Fibroblast of skin of left quadriceps (primary cell): Measurements from ENCODE around the gene SGPP1.
A peak's percentile ranks its signal among the peaks of the same experiment; 100 is the strongest.
"Not testable (repeated sequence)": the region's sequence is repeated elsewhere in the genome, so short reads cannot be mapped to it uniquely, and the experiment has no call there.

Experiments
- DNase-seq, 2 experiments: peaks; one replicate each; pipeline ENCODE4 v3.0.0-alpha.2; 2013; ENCODE audit warnings: low read depth in 2 of 2

The SGPP1 gene

DNA sequence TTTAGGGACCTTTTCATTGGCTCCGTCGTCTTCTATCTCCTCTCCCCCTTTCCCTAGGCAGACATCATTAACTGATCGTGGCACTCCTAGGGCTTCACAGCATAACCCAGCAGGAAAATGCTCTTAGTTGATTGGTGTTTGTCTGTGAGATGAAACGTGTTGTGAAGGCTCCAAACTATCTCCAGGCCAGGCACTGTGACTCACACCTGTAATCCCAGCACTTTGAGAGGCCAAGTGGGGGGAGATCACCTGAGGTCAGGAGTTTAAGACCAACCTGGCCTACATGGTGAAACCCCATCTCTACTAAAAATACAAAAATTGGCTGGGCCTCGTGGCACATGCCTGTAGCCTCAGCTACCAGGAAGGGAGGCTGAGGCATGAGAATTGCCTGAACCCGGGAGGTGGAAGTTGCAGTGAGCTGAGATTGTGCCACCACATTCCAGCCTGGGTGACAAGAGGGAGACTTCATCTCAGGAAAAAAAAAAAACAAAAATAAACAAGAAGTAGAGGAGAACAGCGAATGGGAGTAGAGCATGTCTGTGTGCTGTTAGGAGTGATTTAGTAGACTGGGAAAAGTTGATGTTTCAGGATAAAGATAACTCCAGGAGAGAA, 53.9 kb downstream of the SGPP1 start:
- no peak for DNase-seq

DNA sequence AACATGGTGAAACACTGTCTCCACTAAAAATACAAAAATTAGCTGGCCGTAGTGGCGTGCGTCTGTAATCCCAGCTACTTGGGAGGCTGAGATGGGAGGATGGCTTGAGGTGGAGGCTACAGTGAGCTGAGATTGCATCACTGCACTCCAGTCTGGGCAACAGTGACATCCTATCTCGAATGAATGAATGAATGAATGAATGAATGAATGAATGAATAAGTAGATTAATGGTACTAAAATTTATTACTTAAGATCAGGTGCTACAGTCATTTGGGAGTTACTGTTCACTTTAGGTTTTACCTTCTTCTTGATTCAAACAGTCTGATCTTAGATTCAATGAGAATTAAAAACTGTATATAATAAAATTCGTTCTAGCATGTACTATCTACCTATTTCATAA, 54.6 kb downstream of the SGPP1 start:
- no peak for DNase-seq

DNA sequence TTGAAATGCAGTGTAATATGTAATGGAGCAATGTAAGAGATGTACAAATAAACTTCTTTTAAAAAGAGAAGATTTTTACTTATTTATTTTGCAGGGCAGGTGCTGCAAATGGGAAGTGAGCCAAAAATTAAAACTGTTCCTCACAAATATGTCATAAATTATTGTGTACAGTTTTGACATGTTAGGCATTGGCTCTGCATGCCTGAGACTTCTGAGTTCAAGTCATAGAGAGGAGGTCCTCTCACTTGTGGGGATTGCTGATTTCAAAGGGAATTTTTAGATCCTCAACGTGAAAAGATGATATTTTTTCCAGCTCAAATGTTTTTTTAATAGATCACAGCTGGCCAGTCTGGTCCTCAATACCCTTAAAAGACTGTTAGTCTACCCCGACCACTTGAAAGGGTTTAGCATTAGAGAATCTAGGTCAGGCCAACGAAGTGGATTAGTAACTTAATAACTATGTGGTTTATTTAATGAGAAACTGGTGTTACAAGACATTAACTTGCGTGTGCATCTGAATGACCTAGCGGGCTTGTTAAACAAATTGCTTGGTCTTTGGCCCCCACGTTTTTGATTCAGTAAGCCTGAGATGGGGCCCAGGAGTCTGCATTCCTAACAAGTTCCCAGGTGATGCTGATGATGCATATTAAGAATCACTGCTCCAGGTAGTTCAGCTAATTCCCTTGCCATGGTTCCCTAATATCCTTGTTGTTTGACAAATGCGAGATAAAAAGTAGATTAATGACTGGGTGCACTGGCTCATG, 55.3 kb downstream of the SGPP1 start:
- DNase-seq, result peak; percentile 58 to 62

DNA sequence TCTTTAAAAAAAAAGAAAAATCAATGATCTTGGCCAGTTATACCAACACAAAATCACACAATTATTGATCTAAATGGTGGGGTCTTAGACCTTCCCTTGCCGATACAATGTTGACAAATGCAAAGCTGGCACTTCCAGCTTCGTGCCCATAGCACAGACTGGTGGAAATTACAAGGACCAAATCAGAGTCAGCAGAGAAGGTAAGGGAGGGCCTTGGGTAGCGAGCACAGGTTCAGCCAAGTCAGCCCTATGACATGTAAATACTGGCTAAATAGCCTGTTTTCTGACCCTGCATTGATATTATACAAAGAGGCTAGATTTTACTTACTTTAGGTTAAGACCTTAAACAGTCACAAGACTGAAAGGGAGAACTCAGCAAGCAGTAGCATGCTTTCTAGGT, 55.9 kb downstream of the SGPP1 start:
- DNase-seq, result no peak

DNA sequence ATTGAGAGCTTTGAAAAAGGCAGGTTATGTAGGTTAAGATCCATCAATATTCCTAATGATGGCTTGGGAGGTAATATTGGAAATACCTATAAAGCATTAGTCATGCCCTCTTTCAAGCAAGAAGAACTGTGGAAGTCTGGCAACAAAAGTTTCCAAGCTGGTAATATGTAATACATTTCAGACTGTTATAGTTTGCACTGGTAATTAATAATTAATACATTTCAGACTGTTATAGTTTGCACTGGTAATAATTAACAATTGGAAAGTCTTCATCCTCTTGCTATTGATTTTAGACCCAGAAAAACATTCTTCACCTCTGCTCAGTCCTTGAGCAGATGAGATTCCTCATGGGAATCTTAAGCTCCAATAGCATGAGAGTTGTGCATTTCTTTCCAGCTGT, 57.2 kb downstream of the SGPP1 start:
- DNase-seq, result no peak

DNA sequence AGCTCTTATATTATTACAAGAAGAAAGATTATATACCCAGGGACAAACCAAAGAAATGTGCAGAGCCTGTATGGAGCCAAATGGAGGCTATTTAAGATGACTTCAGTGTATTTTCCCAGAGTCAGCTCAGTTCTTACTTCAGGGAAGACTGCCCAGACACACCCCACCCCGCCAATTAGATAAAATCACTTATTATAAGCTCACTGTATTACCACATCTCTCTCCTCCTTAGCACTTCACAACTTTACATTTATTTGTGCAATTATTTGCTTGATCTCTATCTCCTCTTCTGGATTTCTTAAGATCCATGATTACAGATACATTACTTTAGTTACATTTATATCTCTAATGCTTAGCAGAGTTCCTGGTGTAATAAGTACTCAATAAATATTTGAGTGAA, 61.5 kb downstream of the SGPP1 start:
- DNase-seq, result no peak

DNA sequence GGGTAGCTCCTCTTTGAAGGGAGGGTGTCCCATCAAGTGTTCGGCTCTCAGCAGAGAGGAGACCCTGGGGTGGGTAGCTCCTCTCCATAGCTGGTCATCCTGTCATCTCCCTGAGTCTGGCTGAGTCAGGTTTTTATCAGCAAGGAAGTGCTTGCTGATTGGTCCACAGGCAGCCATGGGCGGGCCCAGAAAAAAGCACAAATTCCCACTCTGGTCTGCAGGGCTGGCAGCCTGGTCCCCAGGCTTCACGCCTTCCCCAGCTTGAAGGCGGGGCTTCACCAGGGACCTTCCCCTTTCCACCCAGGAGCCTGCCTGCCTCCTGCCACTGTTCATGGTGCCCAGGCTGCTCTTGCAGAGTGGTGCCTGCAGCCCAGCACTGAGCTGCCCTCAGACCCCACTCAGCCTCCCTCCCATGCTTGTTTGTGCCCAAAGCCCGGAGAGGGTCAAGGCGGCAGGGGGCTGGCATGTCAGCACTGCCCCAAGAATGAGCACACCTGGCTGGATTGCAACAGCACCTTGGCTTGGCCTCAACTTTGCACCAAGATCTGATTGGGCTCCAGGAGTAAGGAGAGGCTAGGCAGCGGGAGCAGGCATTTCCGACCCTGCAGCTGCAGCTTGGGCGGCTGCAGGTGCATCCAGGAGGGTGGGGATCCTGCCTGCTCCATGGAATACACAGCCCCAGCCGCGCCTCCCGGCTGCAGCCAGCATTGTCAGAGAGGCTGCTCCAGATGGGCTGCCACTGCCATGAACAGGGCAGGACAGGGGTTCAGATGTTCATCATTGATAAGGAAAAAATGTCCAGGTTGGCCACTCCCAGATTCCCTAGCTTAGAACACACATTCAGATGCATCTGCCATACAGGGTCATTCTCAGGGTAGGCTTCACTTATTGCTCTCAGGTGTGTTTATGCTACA, 64.2 kb downstream of the SGPP1 start:
- DNase-seq, result no peak

DNA sequence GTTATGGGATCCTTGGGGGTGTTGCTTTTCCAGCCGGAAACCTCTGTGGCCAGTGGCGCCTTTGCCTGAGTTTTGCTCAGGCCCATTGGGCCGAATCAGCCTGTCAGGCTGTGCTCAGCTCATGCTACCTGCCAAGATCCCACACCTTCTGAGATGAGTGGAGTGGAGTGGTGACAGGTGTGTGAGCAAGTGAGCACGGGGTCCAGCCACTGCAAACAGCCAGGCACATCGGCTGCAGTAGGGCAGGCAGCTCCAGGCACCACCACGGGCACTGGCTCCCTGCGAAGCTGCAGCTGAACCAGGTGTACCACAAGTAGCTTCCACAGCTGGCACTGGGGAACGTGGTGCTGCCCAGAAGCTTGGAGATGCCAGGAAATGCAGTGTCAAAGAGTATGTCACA, 65.1 kb downstream of the SGPP1 start:
- no peak for DNase-seq

DNA sequence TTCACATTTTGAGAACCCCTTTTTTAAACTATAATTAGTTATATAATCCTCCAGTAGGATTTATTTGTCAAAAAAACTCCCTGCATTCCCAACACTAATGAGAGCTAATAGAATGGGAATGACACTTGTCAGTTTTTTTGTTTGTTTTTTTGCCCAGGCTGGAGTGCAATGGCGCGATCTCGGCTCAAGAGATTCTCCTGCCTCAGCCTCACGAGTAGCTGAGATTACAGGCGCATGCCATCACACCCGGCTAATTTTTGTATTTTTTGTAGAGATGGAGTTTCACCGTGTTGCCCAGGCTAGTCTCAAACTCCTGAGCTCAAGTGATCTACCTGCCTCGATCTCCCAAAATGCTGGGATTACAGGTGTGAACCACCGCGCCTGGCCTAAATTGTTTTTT, 66.0 kb downstream of the SGPP1 start:
- DNase-seq, result not testable (repeated sequence)

DNA sequence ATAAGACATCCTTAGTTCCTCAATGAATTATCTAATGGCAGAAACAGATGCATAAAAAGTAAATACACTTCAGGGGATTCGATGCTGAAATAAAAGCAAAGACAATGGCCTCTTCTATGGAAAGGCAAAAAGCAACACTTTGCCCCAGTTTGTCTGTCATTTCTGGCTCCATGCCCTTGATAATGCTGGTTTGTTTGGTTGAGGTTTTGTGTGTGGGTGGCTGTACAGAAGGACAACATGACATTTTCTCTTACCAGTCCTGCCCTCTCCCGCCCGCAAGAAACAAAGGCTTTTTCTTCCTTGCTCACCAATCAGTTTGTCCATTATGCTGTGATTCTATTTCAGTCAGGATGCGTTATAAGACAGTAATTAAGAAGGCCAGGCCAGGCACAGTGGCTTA, 68.1 kb downstream of the SGPP1 start:
- DNase-seq, result no peak

DNA sequence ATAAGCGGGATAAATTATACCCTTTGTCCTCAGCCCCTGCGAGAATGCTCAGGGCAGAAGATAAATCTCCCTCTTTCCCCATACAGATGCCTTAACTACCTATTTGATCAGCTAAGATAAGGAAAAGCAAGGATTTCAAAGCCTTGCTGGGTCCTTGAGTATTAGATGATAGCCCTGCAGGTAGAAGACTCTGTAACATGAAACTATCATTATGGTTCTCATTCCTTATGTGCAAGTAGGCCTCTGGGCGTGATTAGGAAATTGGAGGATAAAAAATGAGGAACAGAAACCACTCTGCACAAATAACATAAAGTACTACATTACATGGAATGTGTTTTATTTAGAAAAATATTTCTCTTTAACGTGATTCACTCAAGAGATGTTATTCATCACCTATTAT, 71.7 kb downstream of the SGPP1 start:
- no peak for DNase-seq

DNA sequence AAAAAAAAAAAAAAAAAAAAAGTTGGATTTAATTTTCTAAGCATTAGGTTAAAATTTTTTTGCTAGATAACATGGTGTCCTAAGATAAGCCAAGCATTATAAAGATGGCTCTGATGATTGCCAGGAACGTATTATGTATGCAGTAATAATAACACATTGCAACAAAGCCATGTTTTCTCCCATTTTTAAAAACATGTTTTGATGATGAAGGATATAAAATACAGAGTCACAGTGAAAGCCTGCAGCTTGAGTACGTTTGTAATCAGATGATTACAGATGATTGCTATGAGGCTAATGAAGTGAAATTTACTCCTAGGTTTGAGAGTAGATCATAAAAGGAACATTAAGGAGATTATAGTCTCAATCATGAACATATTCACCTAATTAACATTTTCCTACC, 72.9 kb downstream of the SGPP1 start:
- DNase-seq, result no peak

DNA sequence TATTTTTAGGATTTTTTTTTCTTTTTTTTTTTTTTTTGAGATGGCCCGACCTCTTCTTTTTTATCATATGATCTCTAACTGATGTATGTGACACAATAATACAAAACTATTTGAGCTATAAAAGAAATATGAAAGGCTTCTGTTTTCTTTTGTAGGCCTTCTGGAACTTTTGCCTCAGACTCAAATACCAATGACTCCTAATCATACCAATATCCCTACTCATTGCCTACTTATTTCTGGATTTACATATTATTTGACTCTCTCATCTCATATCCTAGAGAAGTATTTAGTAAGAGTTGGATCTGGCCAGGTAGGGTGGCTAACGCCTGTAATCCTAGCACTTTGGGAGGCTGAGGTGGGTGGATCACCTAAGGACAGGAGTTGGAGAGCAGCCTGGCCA, 73.5 kb downstream of the SGPP1 start:
- peak in 1 of 2 experiments; percentile 23 for DNase-seq

DNA sequence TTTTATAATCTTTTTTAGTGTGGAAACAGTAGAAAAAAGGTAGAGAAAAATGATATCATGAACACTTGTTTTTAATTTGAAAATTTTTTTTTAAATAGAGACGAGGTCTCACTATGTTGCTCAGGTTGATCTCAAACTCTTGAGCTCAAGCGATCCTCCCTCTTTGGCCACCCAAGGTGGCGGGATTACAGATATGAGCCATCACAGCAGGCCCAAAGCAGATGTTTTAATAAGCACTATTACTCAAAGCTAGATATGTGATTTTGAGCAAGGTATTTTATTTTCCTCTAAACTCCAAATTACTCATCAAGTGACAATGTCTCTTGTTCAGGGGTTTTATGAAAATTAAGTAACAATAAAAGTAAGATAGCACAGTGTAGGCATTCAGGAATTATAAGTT, 75.5 kb downstream of the SGPP1 start:
- no peak for DNase-seq

DNA sequence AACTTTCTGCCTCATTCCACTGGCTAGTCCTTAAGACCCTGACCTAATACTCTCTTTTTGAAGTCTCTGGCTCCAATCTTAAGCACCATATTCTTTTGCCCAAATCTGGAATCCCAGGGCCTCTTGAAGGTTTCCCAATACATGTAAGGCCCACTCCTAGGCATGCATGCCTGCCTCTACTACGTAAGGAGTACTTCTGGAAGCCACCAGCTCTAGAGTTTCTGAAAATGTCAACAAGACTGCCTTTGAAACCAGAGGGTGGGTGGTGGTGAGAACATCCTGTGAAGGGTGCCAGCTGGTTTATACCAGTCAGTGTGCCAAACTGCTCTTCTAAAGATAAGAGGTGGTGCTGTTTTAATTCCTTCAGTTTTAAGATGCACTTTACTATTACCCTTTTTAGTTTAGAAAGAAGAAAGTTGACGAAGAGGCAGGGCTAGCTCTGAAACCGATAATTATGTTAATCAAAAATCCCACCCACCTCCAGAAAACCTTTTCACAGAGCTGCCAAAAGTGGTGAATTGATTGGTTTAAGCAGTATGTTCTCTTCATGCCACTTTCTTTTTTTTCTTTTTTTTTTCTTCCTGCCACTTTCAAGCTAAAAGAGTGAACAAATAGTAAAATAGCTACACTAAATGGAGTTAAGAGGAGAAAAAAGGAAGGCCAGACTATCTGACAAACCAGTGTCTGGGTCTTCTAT, 77.5 kb downstream of the SGPP1 start:
- DNase-seq, result no peak

DNA sequence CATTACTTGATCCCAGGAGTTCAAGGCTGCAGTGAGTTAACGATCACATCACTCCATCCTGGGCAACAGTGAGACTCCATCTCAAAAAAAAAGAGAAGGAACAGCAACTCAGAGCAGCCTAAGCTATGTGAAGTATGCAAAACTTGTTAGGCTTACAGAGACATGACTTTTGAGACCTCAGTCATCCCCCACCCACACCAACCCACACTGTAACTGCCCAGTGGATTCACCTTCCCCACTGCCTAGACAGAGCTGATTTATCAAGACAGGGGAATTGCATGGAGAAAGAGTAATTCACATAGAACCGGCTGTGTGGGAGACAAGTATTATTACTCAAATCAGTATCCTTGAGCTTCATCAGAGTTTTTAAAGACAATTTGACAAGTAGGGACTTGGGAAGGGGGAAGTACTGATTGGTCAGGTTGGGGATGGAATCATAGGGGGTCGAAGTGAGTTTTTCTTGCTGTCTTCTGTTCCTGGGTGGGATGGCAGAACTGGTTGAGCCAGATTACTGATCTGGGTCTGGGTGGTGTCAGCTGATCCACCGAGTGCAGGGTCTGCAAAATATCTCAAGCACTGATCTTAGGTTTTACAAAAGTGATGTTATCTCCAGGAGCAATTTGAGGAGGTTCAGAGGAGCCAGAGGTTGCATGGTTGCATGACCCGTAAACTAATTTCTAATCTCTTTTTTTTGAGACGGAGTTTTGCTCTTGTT, 80.0 kb downstream of the SGPP1 start:
- DNase-seq, result no peak

DNA sequence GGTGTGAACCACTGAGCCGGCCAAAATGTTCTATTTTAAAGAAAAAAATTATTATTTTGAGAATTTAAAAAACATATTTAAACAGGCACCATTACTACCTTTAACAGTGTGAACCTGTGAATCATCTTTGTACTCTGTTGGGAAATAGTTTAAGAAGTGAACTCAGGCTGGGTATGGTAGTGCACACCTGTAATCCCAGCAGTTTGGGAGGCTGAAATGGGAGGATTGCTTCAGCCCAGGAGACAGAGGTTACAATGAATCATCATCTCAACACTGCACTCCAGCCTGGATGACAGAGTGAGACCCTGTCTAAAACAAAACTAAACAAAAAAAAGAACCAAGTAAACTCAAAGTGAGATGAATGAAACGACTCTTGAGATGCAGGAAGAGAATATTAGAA, 83.1 kb downstream of the SGPP1 start:
- no peak for DNase-seq

DNA sequence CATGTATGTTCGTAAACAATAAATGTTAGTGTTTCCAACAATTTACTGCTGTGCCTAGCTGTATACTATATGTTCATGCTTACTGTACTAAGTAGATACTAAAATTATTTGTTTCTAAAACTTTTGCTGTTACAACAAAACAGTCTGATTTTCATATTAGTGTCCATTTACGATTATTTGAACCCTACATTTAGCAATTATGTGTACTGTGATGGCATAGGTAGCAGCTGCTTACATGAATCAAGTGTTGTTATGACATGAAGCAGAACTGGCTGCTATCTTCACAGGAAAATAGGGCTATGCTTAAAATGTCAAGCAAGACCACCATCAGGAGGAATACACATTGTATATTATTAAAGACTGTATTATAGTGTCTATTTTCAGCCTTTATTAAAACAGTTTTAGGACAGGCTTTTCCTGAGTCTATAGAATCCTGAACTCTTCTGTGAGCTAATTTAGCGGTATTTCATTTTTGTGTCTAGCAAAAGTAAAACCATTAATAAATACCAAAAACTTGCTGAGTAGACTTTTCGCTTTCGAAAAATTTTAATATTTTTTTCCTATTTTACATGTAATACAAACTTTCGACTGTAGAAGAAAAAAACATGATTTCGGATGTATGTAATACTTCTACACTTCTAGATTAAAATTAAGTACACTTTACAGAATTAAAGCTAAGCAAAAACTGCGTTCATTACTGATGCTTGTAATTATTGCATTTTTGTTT, 85.0 kb downstream of the SGPP1 start:
- no peak for DNase-seq

DNA sequence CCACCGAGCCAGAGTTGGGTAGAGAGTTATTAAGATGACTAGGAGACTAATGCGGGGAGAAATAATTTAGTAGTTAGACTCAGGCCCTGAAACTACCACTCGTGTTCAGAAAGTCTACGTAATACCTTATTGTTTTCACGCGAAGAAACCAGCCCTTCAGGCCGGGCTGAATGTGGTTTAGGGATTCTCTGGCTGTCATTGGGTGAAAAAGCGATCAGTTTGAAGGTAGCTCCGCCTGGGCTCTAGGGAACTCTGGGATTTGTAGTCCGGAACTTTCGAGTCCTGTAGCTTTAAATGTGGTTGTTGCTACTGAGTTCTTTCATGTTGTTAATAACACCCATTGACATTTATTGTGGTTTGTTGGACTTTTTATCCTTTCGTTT, 85.6 kb downstream of the SGPP1 start:
- peak; percentile 89 for DNase-seq

DNA sequence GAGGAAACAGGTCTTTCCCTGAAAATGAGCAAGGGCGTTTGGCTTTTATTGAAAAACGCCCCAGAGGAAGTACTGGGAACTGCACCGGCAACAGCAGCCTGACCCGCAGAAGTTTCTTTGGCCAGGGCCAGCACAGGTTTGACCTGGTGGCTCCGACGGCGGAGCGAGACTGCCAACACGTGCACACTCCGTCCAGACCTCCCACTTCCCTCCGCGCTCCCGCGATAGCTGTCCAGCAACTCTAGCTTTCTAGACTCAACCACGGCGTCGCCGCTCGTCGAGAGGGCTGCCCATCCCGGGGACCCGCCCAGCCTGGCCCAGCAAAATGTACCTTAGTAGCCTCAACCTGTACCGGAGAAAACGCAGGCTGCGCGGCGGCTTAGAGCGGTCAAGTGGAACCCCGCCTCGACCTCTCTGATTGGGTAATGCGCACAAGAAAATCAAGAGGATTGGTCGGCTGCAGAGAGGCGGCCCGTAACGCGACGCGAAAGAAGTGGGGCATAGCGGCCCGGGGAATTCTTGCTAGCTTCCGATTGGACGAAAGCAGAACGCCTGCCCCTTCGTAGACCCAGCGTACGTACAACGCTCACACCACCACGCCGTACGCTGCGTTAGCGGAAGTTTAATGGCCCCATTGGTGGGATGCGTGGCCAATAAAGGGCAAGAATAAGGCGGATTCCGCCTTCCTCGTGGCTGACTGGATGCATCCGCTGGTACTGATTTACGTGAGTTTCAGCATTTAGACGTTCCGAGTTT, 86.2 kb downstream of the SGPP1 start, which contains the start of gene WDR89:
TSS of gene WDR89 (minus strand) at position 399 of the 756 bp plus-strand sequence. CDS start 41,929 bp downstream, outside the sequence.
- DNase-seq, result peak; percentile 99
